ENCODE results near the gene CEP170B. TPM values are rescaled to one million over a fixed set of nuclear protein-coding genes. Genes with fewer than 3 reads are reported as not detected.
A peak's percentile ranks its signal among the peaks of the same experiment; 100 is the strongest.

Gene CEP170B
- total and polyA plus RNA-seq, 2 of the 13 experiments (the other 11 are each of a cell fraction or from before 2014, with no cell fraction given) = 4.3 to 8.8 TPM

GRCh38 chr14:104864267-104865080 lies 594 bp upstream of the CEP170B start (continued):
- no peak for TF ChIP-seq ZBTB14 (CRISPR knock-in tag; IDR thresholded peaks at IDR 0.05)
- peak; percentile 54; the same call in 1 of the 2 replicates for TF ChIP-seq HOXA3 (CRISPR knock-in tag; IDR thresholded peaks at IDR 0.05)
- TF ChIP-seq ZNF124 (CRISPR knock-in tag; IDR thresholded peaks at IDR 0.05) = 0 out of 2 replicates have a peak, but pooled peaks have one; percentile 28
- TF ChIP-seq ZNF138 (CRISPR knock-in tag; IDR thresholded peaks at IDR 0.05; ENCODE audit: low read depth) = no peak
- peak; percentile 78 for TF ChIP-seq AGO2 (optimal IDR thresholded peaks at IDR 0.05; ENCODE audit: low read depth, low read length)
- TF ChIP-seq SNAPC2 (CRISPR knock-in tag; IDR thresholded peaks at IDR 0.05) = no peak
- TF ChIP-seq DMTF1 (CRISPR knock-in tag; IDR thresholded peaks at IDR 0.05) = no peak
- no peak for TF ChIP-seq ATRX (CRISPR knock-in tag; IDR thresholded peaks at IDR 0.05; ENCODE audit: borderline replicate concordance)
- no peak for TF ChIP-seq ZNF101 (CRISPR knock-in tag; IDR thresholded peaks at IDR 0.05; ENCODE audit: borderline replicate concordance, low read depth)
- peak; percentile 73 for TF ChIP-seq ZNF605 (CRISPR knock-in tag; IDR thresholded peaks at IDR 0.05)
- peak; percentile 73; the same call in 1 of the 2 replicates for TF ChIP-seq MTERF4 (CRISPR knock-in tag; IDR thresholded peaks at IDR 0.05)
- TF ChIP-seq SNAPC4 (CRISPR knock-in tag; IDR thresholded peaks at IDR 0.05) = no peak
